Fibroblast of skin of left biceps (primary cell): ENCODE measurements around the gene RAD51B.
A peak's percentile ranks its signal among the peaks of the same experiment; 100 is the strongest.

Source experiments
- DNase-seq, 2 experiments: peaks; one replicate each; pipeline ENCODE4 v3.0.0-alpha.2; 2013; ENCODE audit warnings: low read depth in 2 of 2

The RAD51B gene

DNA sequence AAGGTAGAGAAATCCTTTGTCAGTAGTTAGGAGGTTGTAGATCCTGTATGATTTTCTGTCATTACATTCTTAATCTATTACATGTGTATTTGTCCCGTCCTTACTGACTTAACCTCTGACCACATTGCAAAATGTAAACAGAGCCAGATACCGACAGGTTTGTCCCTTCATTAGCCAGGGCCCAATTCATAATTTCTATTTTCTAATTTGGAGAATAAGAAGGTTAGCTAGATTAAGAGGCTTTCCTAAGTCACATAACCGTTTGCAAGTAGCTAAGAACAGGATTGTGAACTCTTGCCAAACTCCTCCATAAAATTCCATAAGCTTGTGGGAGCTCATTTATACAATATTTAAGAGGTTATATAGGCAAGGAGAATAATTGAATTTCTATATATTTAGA lies 352.6 kb downstream of the RAD51B start:
- DNase-seq: no peak

- DNase-seq: no peak
These were observed 353.0 kb downstream of the RAD51B start for GRCh38 chr14:68172627-68173026.

DNA sequence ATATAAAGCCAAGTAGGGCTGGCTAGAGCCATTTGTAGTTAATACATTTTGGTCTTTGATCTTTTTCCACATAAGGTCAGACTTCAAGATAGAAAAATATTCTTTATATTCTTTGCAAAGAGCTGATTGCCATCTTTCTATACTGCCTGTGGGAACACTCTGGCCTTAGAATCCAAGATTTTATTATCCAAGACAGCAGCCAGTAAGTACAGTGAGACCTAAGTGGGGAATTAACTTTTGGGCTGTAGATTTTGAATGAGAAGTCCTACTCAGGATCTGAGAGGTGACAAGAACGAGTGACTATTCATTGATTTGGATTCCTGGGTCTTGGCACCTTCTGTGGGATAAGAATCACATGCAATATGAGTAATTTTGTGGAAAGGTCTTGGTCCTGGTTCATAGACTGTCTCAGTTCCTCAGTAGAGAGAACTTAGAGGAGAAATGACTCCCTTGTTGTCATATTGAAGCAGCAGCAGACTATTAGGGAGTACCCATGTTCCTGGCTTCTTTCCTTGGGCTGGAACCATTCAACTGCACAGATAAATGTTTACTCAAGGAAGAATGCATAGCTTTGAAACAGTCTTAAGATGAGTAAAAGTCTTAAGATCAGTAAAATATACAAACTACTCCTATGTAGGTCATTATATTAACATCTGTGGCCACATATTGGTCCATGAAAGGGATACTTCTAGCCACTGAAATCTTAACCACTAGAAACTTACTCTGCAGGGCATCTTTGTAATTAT lies 353.8 kb downstream of the RAD51B start:
- no peak for DNase-seq

- no peak for DNase-seq
These were observed 354.9 kb downstream of the RAD51B start for GRCh38 chr14:68174446-68174845.

DNA sequence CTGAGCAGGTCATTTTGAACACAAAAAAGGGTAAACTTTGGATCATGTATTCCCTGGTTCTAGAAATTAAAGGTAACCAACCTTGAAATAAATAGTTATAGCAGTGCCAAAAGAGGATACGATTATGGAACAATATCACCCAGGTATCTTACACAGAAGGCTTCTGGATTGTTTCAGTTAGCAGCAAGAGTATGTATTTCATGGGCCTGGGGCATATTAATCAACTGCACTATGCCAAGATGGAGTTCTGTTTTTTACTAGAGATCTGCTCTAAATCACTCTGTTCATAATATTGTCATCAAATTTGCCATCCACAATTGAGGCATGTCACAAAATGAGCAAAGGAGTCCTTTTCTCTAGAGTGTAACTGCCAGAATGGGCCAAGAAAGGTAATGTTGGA lies 357.1 kb downstream of the RAD51B start:
- DNase-seq: no peak

GRCh38 chr14:68177728-68178127 lies 358.1 kb downstream of the RAD51B start:
- no peak for DNase-seq

DNA sequence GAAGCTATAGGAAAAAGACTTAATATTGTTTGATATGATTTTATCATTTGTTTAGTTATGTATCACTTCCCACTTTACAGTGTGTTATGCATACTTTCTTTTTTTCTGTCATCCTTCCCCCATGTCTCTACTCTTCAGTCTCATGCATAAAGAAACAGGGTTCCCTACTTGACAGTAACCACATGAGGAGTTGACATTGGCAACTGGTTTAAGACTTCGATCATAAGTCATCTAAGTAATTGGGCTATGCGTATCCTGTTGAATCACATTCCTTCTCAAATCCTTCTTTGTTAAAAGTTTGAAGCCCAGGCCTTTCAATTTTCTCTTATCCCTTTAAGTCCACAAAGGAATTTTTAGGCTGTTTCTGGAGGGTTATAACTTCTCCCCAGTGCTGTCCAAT lies 358.7 kb downstream of the RAD51B start:
- DNase-seq: no peak

GRCh38 chr14:68181519-68182326 lies 362.1 kb downstream of the RAD51B start:
- no peak for DNase-seq

DNA sequence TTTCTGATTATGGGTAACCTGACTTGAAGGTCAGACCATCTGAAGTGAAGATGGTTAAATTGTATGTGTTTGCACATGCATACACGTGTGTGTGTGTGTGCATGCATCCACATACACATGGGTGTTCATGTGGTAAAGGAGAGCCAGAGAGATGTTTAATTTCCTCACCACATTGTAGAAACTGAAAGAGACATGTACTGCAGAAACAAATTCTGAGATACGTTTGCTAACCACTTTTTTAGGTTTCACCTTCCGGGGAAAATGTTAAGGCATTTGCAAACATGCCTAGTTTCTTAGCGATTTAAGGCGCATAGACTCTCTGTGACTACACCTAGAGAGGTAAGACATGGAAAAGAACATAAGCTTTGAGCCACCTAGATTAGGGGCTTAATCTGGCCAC lies 362.9 kb downstream of the RAD51B start:
- no peak for DNase-seq

DNA sequence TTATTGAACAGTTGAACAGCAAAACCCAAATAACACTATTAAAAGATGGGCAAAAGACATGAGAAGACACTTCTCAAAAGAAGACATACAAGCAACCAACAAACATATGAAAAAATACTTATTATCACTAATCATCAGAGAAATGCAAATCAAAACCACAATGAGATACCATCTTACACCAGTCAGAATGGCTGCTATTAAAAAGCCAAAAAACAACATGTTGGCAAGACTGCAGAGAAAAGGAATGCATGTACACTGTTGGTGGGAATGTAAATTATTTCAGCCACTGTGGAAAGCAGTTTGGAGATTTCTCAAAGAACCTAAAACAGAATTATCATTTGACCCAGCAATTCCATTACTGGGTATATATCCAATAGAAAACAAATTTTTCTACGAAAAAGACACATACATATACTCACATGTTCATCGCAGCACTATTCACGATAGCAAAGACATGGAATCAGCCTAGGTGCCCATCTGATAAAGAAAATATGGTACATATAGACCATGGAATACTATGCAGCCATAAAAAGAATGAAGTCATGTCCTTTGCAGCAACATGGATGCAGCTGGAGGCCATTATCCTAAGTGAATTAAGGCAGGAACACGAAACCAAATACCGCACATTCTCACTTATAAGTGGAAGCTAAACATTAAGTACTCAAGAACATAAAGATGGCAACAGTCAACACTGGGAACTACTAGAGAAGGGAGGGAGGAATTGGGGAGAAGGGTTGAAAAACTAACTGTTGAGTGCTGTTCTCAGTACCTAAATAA lies 367.1 kb downstream of the RAD51B start:
- DNase-seq: peak; percentile 62 to 67

DNA sequence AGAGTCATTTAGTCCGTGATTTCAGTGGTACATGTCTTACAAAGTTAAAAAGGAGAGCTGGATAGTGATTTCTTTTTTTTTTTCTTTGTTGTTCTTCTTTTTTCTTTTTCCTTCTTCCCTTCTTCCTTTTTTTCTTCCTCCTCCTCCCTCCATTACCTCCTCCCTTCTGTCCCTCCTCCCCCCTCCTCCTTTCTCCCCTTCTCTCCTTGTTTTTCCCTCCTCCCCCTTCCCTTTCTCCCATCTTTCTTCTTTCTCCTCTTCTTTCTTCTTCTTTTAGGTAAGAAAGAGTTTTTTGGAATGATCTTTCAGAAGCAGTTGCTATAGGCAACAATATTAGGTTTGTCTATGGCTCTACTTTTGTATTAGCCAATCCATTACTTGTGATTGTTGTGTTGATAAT lies 368.6 kb downstream of the RAD51B start:
- DNase-seq: no peak

- no peak for DNase-seq
These were observed 370.5 kb downstream of the RAD51B start for GRCh38 chr14:68190032-68190431.

- DNase-seq: no peak
These were observed 372.2 kb downstream of the RAD51B start for GRCh38 chr14:68191567-68192321.

GRCh38 chr14:68192935-68193334 lies 373.4 kb downstream of the RAD51B start:
- DNase-seq: no peak

DNA sequence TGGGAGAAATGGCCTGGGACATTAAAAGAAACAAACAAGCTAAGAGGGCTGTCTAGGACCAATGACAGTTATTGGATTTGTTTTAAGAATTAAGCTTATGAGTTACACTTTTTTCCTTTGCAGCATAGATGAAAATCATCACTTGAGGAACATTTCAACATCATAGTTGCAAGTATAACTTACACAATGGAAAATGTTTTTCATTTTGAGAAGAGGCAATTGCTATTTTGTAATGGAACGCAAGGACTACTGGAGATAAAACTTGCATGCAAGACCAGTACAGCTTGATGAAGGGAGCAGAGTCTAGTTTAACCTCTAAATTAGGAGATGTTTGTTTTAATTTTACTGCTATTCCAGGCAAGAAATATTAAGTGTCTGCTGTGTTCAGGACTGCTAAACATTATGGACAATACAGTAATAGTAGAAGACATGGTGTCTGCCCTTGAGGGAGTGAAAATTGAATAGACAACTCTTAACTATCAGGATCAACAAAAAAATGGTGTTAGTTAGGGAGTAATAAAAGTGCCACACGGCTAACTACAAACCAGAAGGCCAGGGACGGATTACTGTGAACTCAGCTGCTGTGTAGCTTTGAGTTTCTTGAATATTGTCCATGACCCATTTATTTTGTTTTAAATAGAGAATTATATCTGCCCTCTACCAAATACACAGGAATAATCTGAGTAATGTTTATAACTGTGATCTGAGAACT lies 374.5 kb downstream of the RAD51B start:
- no peak for DNase-seq

DNA sequence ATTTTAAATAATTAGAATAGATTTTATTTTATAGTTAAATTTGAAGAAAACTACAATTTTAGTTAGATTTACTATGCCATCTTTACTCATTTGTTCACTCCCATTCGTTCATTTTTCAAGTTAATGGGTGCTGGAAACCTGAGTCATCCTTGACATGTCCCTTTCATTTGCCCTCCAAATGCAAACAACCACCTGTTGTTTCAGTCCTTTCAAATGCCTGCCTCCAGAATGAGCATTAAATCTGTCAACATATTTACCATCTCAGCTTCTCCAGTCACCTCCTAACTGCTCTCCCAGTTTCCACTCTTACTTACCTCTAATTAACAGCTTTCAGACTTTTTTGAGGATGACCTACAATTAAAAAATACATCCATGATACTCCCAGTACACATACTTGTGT lies 375.5 kb downstream of the RAD51B start:
- no peak for DNase-seq

- DNase-seq: no peak
These were observed 379.3 kb downstream of the RAD51B start for GRCh38 chr14:68198713-68199495.

GRCh38 chr14:68199554-68200151 lies 380.1 kb downstream of the RAD51B start:
- no peak for DNase-seq

DNA sequence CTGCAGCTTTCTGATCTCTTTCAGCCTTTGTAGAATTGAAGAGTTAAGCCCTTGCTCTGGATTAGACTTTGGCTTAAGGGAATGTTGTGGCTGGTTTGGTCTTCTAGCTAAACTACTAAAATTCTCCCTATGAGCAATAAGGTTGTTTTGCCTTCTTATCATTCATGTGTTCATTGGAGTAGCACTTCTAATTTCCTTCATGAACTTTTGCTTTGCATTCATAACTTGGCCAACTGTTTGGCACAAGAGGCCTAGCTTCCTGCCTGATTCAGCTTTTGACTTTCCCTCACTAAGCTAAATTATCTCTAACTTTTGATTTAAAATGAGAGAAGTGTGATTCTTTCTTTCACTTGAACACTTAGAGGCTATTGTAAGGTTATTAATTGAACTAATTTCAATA lies 384.3 kb downstream of the RAD51B start:
- DNase-seq: no peak

DNA sequence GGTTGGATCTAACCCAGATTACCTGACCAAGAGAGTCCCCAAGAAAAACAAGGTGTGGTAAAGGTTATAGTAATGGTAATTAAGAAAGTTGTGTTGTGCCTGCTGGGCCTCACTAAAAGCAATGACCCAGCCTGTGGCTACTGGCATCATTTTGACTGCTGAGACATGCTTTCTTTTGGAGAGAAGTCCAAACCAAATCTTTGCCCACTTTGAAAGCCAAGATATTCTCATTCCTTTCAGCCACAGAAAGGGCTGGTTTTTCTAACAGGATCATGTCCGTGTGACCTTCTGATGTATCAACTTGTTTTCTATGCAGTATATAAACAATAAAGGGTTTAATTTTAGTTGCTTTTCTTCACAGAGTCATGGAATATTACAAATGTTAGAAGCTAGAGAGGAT lies 388.6 kb downstream of the RAD51B start:
- no peak for DNase-seq
